NCI-H146 (cell line): ENCODE measurements around the gene GNG3.

Experiments used
- DNase-seq: peaks from one replicate; lab custom pipeline; 2025; lab: John Stamatoyannopoulos, UW

The GNG3 gene

GRCh38 chr11:62757846-62758788 is 50.6 kb downstream of the GNG3 start:
- DNase-seq = no peak
